ENCODE data around the gene ANKZF1.

The ANKZF1 gene

GRCh38 chr2:219278655-219279150 is 49.1 kb downstream of the ANKZF1 start:
- peak overlapping the region; percentile 87 for H3K27ac ChIP-seq

GRCh38 chr2:219279151-219279915 is 49.7 kb downstream of the ANKZF1 start, which contains the start of gene DNAJB2:
TSS of gene DNAJB2 (plus strand) at chr2:219279366. CDS start at chr2:219279834, 468 bp downstream.
- TF ChIP-seq CTCF (conservative IDR thresholded peaks at IDR 0.05): 0 out of 2 replicates have a peak, but pooled peaks have one; percentile 9

More at GRCh38 chr2:219278655-219279150, 49.1 kb downstream of the ANKZF1 start:
- TF ChIP-seq CTCF (conservative IDR thresholded peaks at IDR 0.05): no peak

GRCh38 chr2:219279916-219280516 is 50.4 kb downstream of the ANKZF1 start:
- peak overlapping the region; percentile 87 for H3K27ac ChIP-seq
- no peak for TF ChIP-seq CTCF (conservative IDR thresholded peaks at IDR 0.05)

More at GRCh38 chr2:219279151-219279915, 49.7 kb downstream of the ANKZF1 start, which contains the start of gene DNAJB2:
- peak within 1 kb of the TSS; percentile 87 for H3K27ac ChIP-seq

GRCh38 chr2:219280651-219281050 is 51.0 kb downstream of the ANKZF1 start:
- no peak for TF ChIP-seq CTCF (conservative IDR thresholded peaks at IDR 0.05)
- H3K27ac ChIP-seq: peak overlapping the region; percentile 87; the same call in 1 of the 2 replicates

- H3K27ac ChIP-seq: no peak overlapping the region; the same call in 1 of the 2 replicates
- no peak for TF ChIP-seq CTCF (conservative IDR thresholded peaks at IDR 0.05)
Observed at GRCh38 chr2:219281588-219281987, 52.0 kb downstream of the ANKZF1 start.

- no peak for TF ChIP-seq CTCF (conservative IDR thresholded peaks at IDR 0.05)
- H3K27ac ChIP-seq: no peak overlapping the region
Observed at GRCh38 chr2:219282375-219282774, 52.8 kb downstream of the ANKZF1 start.

- no peak overlapping the region for H3K27ac ChIP-seq
- TF ChIP-seq CTCF (conservative IDR thresholded peaks at IDR 0.05): no peak
Observed at GRCh38 chr2:219282943-219283581, 53.5 kb downstream of the ANKZF1 start.
